Neural progenitor cell (in vitro differentiated cells): ENCODE results near the gene HPCA.

Experiments
- CTCF ChIP-seq: fragments of 200-600 bp; sonication (generic); IDR thresholded peaks from 2 replicates; pipeline ENCODE4 v1.5.1; 2017; ENCODE audit warnings: antibody characterized with exemption, mild to moderate bottlenecking
- EZH2phosphoT487 ChIP-seq: fragments of 200-600 bp; sonication (generic); IDR thresholded peaks from 2 replicates; pipeline ENCODE4 v1.6.1; 2017; ENCODE audit warnings: antibody characterized with exemption

GRCh38 chr1:32868806-32869455 lies 17.4 kb upstream of the HPCA start:
- no peak for TF ChIP-seq CTCF
- TF ChIP-seq EZH2phosphoT487: no peak
